Measurements from ENCODE around the gene B4GALNT3. TPM values are rescaled to one million over a fixed set of nuclear protein-coding genes. Genes with fewer than 3 reads are reported as not detected.

The B4GALNT3 gene
- total RNA-seq, 1 experiment from 2014 or later = 2.3 TPM

- Histone ChIP-seq H3K27me3 (ENCODE audit: control insufficient read depth, insufficient read depth, low read length) (no peaks in the 10 kb centered on the region), H3K9me3 (ENCODE audit: control insufficient read depth, insufficient read depth, low read depth, low read length) (no peaks in the 10 kb centered on the region), H3K27ac (ENCODE audit: low read length) (no peak overlapping the region), H3K4me1 (ENCODE audit: control insufficient read depth, insufficient read depth, low read length) (peaks cover 5% of the 10 kb centered on the region; the same call in 1 of the 2 replicates), H3K36me3 (ENCODE audit: control insufficient read depth, insufficient read depth, low read length) (no peaks in the 10 kb centered on the region), H3K4me3 (ENCODE audit: low read depth in 2 of 2, low read length in 2 of 2) (no peak overlapping the region)
- POLR2A ChIA-PET = no interaction called here
- in situ Hi-C loops (cut with HindIII; ENCODE audit: low pct_unique_long_range_greater_than_20kb, low sequenced_read_pairs) = no loop called here
- intact Hi-C loops (cut with micrococcal nuclease; ENCODE audit: unreplicated experiment) = no loop called here
- TF ChIP-seq POLR2AphosphoS5 (IDR thresholded peaks at IDR 0.05; ENCODE audit: low read depth, low read length) (no peak), SIN3A (IDR thresholded peaks at IDR 0.05; ENCODE audit: borderline replicate concordance, insufficient read depth, low read depth, low read length) (no peak), REST (IDR thresholded peaks at IDR 0.05; ENCODE audit: insufficient read depth in 1 of 2, low read depth in 2 of 2, low read length in 1 of 2) (no peak), CTCF (IDR thresholded peaks at IDR 0.05) (no peak), TCF7L2 (IDR thresholded peaks at IDR 0.05; ENCODE audit: low read depth, low read length) (no peak)
- no peak for ATAC-seq
- BruUV-seq (replicated peaks) = no TSS peak
- CTCF ChIA-PET = no interaction called here
- DNase-seq (ENCODE audit: low read depth, low spot score) = no peak
Observed at GRCh38 chr12:508795-509194, 49.1 kb downstream of the B4GALNT3 start.

- no peaks in the 10 kb centered on the region for H3K36me3 ChIP-seq (ENCODE audit: control insufficient read depth, insufficient read depth, low read length)
- CTCF ChIA-PET = no interaction called here
- no peaks in the 10 kb centered on the region for H3K9me3 ChIP-seq (ENCODE audit: control insufficient read depth, insufficient read depth, low read depth, low read length)
- no TSS peak for BruUV-seq (replicated peaks)
- H3K27ac ChIP-seq (ENCODE audit: low read length) = no peak overlapping the region
- intact Hi-C loops (cut with micrococcal nuclease; ENCODE audit: unreplicated experiment) = no loop called here
- H3K27me3 ChIP-seq (ENCODE audit: control insufficient read depth, insufficient read depth, low read length) = no peaks in the 10 kb centered on the region
- DNase-seq (ENCODE audit: low read depth, low spot score) (no peak), ATAC-seq (no peak; the same call in 1 of the 2 replicates)
- TF ChIP-seq TCF7L2 (IDR thresholded peaks at IDR 0.05; ENCODE audit: low read depth, low read length) (no peak), REST (IDR thresholded peaks at IDR 0.05; ENCODE audit: insufficient read depth in 1 of 2, low read depth in 2 of 2, low read length in 1 of 2) (no peak), CTCF (IDR thresholded peaks at IDR 0.05) (no peak), SIN3A (IDR thresholded peaks at IDR 0.05; ENCODE audit: borderline replicate concordance, insufficient read depth, low read depth, low read length) (no peak), POLR2AphosphoS5 (IDR thresholded peaks at IDR 0.05; ENCODE audit: low read depth, low read length) (no peak)
- in situ Hi-C loops (cut with HindIII; ENCODE audit: low pct_unique_long_range_greater_than_20kb, low sequenced_read_pairs) = no loop called here
- peaks cover 5% of the 10 kb centered on the region; the same call in 1 of the 2 replicates for H3K4me1 ChIP-seq (ENCODE audit: control insufficient read depth, insufficient read depth, low read length)
- POLR2A ChIA-PET = no interaction called here
- no peak overlapping the region for H3K4me3 ChIP-seq (ENCODE audit: low read depth in 2 of 2, low read length in 2 of 2)
Observed at GRCh38 chr12:509500-509899, 49.8 kb downstream of the B4GALNT3 start.
